Effector memory CD8-positive, alpha-beta T cell (primary cell): ENCODE results near the gene RTF1.
"Not testable (repeated sequence)": the region's sequence is repeated elsewhere in the genome, so short reads cannot be mapped to it uniquely, and the experiment has no call there.

ENCODE experiments used
- ATAC-seq: fragments of 150-1000 bp; cut with Tn5 transposase; replicated peaks from 2 replicates; pipeline ENCODE4 v1.10.0; 2021; ENCODE audit warnings: mild to moderate bottlenecking, moderate library complexity
- DNase-seq, 3 experiments: peaks; one replicate each; pipeline ENCODE4 v3.0.0; 2021
- H3K27ac Mint-ChIP-seq, 2 donors: one replicate each; pipeline ENCODE4 v1.8.0; 2022; ENCODE audit warnings: mild to moderate bottlenecking in 2 of 2, mixed read lengths in 2 of 2, moderate library complexity in 2 of 2
- H3K27me3 Mint-ChIP-seq, 2 donors: one replicate each; pipeline ENCODE4 v1.8.0; 2022; ENCODE audit warnings: mixed read lengths in 2 of 2
- H3K36me3 Mint-ChIP-seq: one replicate; pipeline ENCODE4 v1.8.0; 2022; ENCODE audit warnings: mild to moderate bottlenecking, moderate library complexity, mixed read lengths; ENCODE audit not compliant: insufficient read depth
- H3K4me1 Mint-ChIP-seq, 2 donors: one replicate each; pipeline ENCODE4 v1.8.0; 2022; ENCODE audit warnings: low read depth in 2 of 2, mixed read lengths in 2 of 2
- H3K4me3 Mint-ChIP-seq, 2 donors: one replicate each; pipeline ENCODE4 v1.8.0; 2022; ENCODE audit warnings: mild to moderate bottlenecking in 2 of 2, mixed read lengths in 2 of 2, moderate library complexity in 2 of 2
- H3K9me3 Mint-ChIP-seq, 2 donors: one replicate each; pipeline ENCODE4 v1.8.0; 2022; ENCODE audit warnings: mixed read lengths in 2 of 2

RTF1 gene

GRCh38 chr15:41462084-41462795 lies 45.3 kb downstream of the RTF1 start:
- no peaks in the 10 kb centered on the region for H3K27me3 Mint-ChIP-seq
- peak overlapping the region; percentile 11 to 56 for H3K27ac Mint-ChIP-seq
- no peak for DNase-seq
- H3K4me1 Mint-ChIP-seq, result peaks cover 8 to 16% of the 10 kb centered on the region in 2 donors
- H3K36me3 Mint-ChIP-seq, result peaks cover 39% of the 10 kb centered on the region
- no peak for ATAC-seq
- H3K4me3 Mint-ChIP-seq, result no peak overlapping the region
- no peaks in the 10 kb centered on the region for H3K9me3 Mint-ChIP-seq

- H3K27me3 Mint-ChIP-seq, result no peaks in the 10 kb centered on the region
- H3K27ac Mint-ChIP-seq, result no peak overlapping the region
- H3K4me1 Mint-ChIP-seq, result peaks cover 8 to 16% of the 10 kb centered on the region in 2 donors
- H3K9me3 Mint-ChIP-seq, result no peaks in the 10 kb centered on the region
- H3K4me3 Mint-ChIP-seq, result no peak overlapping the region
- ATAC-seq (no peak), DNase-seq (no peak)
- H3K36me3 Mint-ChIP-seq, result peaks cover 35% of the 10 kb centered on the region
Observed at GRCh38 chr15:41464889-41465580, 48.1 kb downstream of the RTF1 start.

GRCh38 chr15:41465822-41466421 lies 49.0 kb downstream of the RTF1 start:
- Mint-ChIP-seq H3K27me3 (no peaks in the 10 kb centered on the region), H3K4me3 (peak overlapping the region in 1 of 2 donors; percentile 17), H3K4me1 (peaks cover 8 to 16% of the 10 kb centered on the region in 2 donors), H3K27ac (no peak overlapping the region), H3K9me3 (no peaks in the 10 kb centered on the region), H3K36me3 (peaks cover 40% of the 10 kb centered on the region)
- DNase-seq (peak; percentile 23 to 32 (median 32)), ATAC-seq (peak; percentile 69)

GRCh38 chr15:41466711-41467110 lies 49.8 kb downstream of the RTF1 start:
- Mint-ChIP-seq H3K4me1 (peaks cover 8 to 16% of the 10 kb centered on the region in 2 donors), H3K27me3 (no peaks in the 10 kb centered on the region), H3K27ac (peak overlapping the region in 1 of 2 donors; percentile 80), H3K9me3 (no peaks in the 10 kb centered on the region), H3K36me3 (peaks cover 41% of the 10 kb centered on the region), H3K4me3 (peak overlapping the region in 1 of 2 donors; percentile 45)
- DNase-seq (no peak), ATAC-seq (peak; percentile 75)

GRCh38 chr15:41469644-41470043 lies 52.7 kb downstream of the RTF1 start:
- Mint-ChIP-seq H3K4me1 (peaks cover 3 to 11% of the 10 kb centered on the region in 2 donors), H3K36me3 (peaks cover 52% of the 10 kb centered on the region)
- H3K27me3 Mint-ChIP-seq, H3K27ac Mint-ChIP-seq, H3K9me3 Mint-ChIP-seq, ATAC-seq, DNase-seq, H3K4me3 Mint-ChIP-seq: not testable (repeated sequence)

- Mint-ChIP-seq H3K9me3 (no peaks in the 10 kb centered on the region), H3K27ac (peak overlapping the region in 1 of 2 donors; percentile 44), H3K4me3 (no peak overlapping the region), H3K36me3 (peaks cover 76% of the 10 kb centered on the region), H3K27me3 (no peaks in the 10 kb centered on the region), H3K4me1 (no peaks in the 10 kb centered on the region)
- DNase-seq, result no peak
- no peak for ATAC-seq
Observed at GRCh38 chr15:41473418-41473817, 56.5 kb downstream of the RTF1 start.

- H3K4me1 Mint-ChIP-seq, result no peaks in the 10 kb centered on the region
- no peak for DNase-seq
- peak overlapping the region in 1 of 2 donors; percentile 20 for H3K27ac Mint-ChIP-seq
- peak; percentile 40 for ATAC-seq
- H3K27me3 Mint-ChIP-seq, result no peaks in the 10 kb centered on the region
- peaks cover 79% of the 10 kb centered on the region for H3K36me3 Mint-ChIP-seq
- no peaks in the 10 kb centered on the region for H3K9me3 Mint-ChIP-seq
- no peak overlapping the region for H3K4me3 Mint-ChIP-seq
Observed at GRCh38 chr15:41474436-41474835, 57.5 kb downstream of the RTF1 start.

- H3K27ac Mint-ChIP-seq, result peak overlapping the region in 1 of 2 donors; percentile 20
- H3K4me1 Mint-ChIP-seq, result no peaks in the 10 kb centered on the region
- peaks cover 79% of the 10 kb centered on the region for H3K36me3 Mint-ChIP-seq
- no peak overlapping the region for H3K4me3 Mint-ChIP-seq
- no peaks in the 10 kb centered on the region for H3K27me3 Mint-ChIP-seq
- no peaks in the 10 kb centered on the region for H3K9me3 Mint-ChIP-seq
- DNase-seq, result no peak
- no peak for ATAC-seq
Observed at GRCh38 chr15:41474941-41475340, 58.0 kb downstream of the RTF1 start.

- ATAC-seq, result no peak
- no peaks in the 10 kb centered on the region for H3K4me1 Mint-ChIP-seq
- H3K36me3 Mint-ChIP-seq, result peaks cover 70% of the 10 kb centered on the region
- H3K27ac Mint-ChIP-seq, result no peak overlapping the region
- H3K4me3 Mint-ChIP-seq, result no peak overlapping the region
- H3K27me3 Mint-ChIP-seq, result no peaks in the 10 kb centered on the region
- no peaks in the 10 kb centered on the region for H3K9me3 Mint-ChIP-seq
- DNase-seq, result no peak
Observed at GRCh38 chr15:41476416-41477048, 59.6 kb downstream of the RTF1 start.

GRCh38 chr15:41480396-41481140 lies 63.7 kb downstream of the RTF1 start:
- Mint-ChIP-seq H3K27ac (peak overlapping the region in 1 of 2 donors; percentile 7), H3K4me3 (no peak overlapping the region), H3K36me3 (peaks cover 50% of the 10 kb centered on the region), H3K4me1 (peaks cover 12 to 16% of the 10 kb centered on the region in 2 donors), H3K9me3 (no peaks in the 10 kb centered on the region), H3K27me3 (no peaks in the 10 kb centered on the region)
- ATAC-seq (no peak), DNase-seq (no peak)

GRCh38 chr15:41482110-41482877 lies 65.4 kb downstream of the RTF1 start:
- H3K4me3 Mint-ChIP-seq, result peak overlapping the region; percentile 62 to 64
- DNase-seq, result no peak
- H3K36me3 Mint-ChIP-seq, result peaks cover 38% of the 10 kb centered on the region
- H3K27me3 Mint-ChIP-seq, result no peaks in the 10 kb centered on the region
- H3K9me3 Mint-ChIP-seq, result no peaks in the 10 kb centered on the region
- H3K27ac Mint-ChIP-seq, result peak overlapping the region; percentile 81 to 83
- H3K4me1 Mint-ChIP-seq, result peaks cover 14 to 16% of the 10 kb centered on the region in 2 donors
- ATAC-seq, result no peak

- Mint-ChIP-seq H3K27ac (peak overlapping the region; percentile 81 to 83), H3K4me3 (peak overlapping the region; percentile 62 to 64), H3K4me1 (peaks cover 20 to 21% of the 10 kb centered on the region in 2 donors), H3K27me3 (no peaks in the 10 kb centered on the region), H3K36me3 (peaks cover 36% of the 10 kb centered on the region), H3K9me3 (no peaks in the 10 kb centered on the region)
- ATAC-seq, result peak; percentile 93
- peak; percentile 40 to 48 (median 40) for DNase-seq
Observed at GRCh38 chr15:41483115-41483514, 66.2 kb downstream of the RTF1 start.
